Measurements from ENCODE around the gene DISC1. TPM values are rescaled to one million over a fixed set of nuclear protein-coding genes. Genes with fewer than 3 reads are reported as not detected.

Gene DISC1
- total RNA-seq, 4 donors from 2014 or later, result 7.1 to 33.4 (median 14.9) TPM

DNA sequence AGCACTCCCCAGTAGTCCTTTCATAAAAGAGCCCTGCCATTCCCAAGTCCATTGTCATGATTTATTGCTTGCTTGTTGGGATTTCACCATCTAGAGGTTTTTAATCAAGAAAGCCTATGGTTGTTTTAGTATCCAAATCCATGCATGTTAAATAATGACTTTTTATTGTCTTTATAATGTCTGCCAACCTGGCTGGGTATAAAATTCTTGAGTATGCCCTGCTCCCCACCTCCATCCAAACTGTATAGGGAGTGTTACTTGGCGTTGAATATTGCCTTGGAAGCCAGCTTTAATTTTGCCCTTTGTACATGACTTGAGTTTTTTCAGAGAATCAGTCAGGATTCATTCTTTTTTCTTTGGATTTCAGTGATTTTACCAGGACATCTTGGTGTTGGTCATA, 44.2 kb downstream of the DISC1 start:
- intact Hi-C loops (cut with DNase I; ENCODE audit: low total_unique reads), result no loop called here
- Histone ChIP-seq H3K9me3 (no peaks in the 10 kb centered on the region), H3K36me3 (no peaks in the 10 kb centered on the region), H3K4me1 (no peaks in the 10 kb centered on the region), H3K4me3 (no peak overlapping the region), H3K27ac (no peak overlapping the region), H3K27me3 (no peaks in the 10 kb centered on the region)
- TF ChIP-seq, protein P1, sequence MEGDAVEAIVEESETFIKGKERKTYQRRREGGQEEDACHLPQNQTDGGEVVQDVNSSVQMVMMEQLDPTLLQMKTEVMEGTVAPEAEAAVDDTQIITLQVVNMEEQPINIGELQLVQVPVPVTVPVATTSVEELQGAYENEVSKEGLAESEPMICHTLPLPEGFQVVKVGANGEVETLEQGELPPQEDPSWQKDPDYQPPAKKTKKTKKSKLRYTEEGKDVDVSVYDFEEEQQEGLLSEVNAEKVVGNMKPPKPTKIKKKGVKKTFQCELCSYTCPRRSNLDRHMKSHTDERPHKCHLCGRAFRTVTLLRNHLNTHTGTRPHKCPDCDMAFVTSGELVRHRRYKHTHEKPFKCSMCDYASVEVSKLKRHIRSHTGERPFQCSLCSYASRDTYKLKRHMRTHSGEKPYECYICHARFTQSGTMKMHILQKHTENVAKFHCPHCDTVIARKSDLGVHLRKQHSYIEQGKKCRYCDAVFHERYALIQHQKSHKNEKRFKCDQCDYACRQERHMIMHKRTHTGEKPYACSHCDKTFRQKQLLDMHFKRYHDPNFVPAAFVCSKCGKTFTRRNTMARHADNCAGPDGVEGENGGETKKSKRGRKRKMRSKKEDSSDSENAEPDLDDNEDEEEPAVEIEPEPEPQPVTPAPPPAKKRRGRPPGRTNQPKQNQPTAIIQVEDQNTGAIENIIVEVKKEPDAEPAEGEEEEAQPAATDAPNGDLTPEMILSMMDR (IDR thresholded peaks at IDR 0.05), result no peak
- TF ChIP-seq POLR2A (IDR thresholded peaks at IDR 0.05), result no peak
- DNase-seq, result no peak

DNA sequence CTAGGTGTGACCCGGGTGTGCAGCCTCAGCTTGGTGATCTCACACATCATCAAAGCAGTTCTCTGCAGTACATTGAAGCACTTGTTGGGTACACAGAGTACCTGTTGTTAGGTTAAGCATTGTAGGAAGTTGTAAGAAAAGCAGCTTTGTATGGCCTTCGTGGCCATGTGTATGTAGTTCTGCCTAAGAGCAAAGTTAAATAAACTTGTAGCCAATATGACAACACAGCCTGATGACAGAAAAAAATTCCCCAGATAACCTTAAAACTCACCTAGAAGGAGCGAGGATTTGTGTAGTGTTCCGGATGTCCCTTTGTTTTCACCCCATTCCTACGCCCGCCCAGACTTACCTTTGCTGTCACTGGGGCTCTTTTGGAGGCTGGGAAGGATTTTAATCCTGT, 48.0 kb downstream of the DISC1 start:
- TF ChIP-seq, protein P1 (IDR thresholded peaks at IDR 0.05), result no peak
- TF ChIP-seq POLR2A (IDR thresholded peaks at IDR 0.05), result no peak
- intact Hi-C loops (cut with DNase I; ENCODE audit: low total_unique reads), result no loop called here
- no peak overlapping the region for H3K27ac ChIP-seq
- no peaks in the 10 kb centered on the region for H3K27me3 ChIP-seq
- H3K9me3 ChIP-seq, result no peaks in the 10 kb centered on the region
- no peak overlapping the region for H3K4me3 ChIP-seq
- no peaks in the 10 kb centered on the region for H3K4me1 ChIP-seq
- H3K36me3 ChIP-seq, result no peaks in the 10 kb centered on the region
- DNase-seq, result no peak

DNA sequence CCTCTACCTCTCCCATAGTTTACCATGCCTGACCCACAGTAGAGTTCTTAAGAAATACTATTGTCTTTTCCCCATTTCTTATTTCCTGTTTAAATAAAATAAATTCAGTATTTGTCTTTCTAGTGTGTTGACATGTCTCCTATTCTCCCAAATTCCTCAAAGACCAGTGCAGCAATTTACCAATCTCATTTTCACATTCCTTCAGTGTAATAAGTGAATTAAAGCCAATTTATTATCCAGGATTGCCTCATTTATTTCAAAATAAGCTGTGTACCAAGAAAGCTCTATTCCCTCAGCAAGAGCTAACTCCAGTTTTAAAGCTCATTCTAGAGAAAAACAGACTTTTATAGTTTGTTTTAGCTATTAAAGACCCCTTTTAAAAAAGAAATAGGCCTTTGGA, 49.9 kb downstream of the DISC1 start:
- no peak for TF ChIP-seq POLR2A (IDR thresholded peaks at IDR 0.05)
- TF ChIP-seq, protein P1 (IDR thresholded peaks at IDR 0.05), result no peak

DNA sequence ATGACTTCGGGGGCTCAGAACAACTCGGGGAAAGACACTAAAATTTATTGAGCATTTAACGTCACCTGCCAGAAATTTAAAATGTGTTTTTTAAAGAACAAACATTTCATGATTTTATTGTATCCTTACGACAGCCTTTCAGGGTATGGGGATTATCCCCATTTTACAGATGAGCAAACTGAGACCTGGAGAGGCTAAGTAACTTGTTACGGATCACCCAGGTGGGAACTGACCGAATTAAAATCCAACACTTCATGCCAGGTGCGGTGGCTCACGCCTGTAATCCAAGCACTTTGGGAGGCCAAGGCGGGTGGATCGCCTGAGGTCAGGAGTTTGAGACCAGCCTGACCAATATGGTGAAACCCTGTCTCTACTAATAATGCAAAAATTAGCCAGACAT, 50.9 kb downstream of the DISC1 start:
- intact Hi-C loops (cut with DNase I; ENCODE audit: low total_unique reads), result no loop called here
- DNase-seq, result no peak
- Histone ChIP-seq H3K4me1 (no peaks in the 10 kb centered on the region), H3K27me3 (no peaks in the 10 kb centered on the region), H3K36me3 (no peaks in the 10 kb centered on the region), H3K4me3 (no peak overlapping the region), H3K27ac (no peak overlapping the region), H3K9me3 (no peaks in the 10 kb centered on the region)
- TF ChIP-seq POLR2A (IDR thresholded peaks at IDR 0.05), result no peak
- TF ChIP-seq, protein P1 (IDR thresholded peaks at IDR 0.05), result no peak

More for the DNA sequence above, 49.9 kb downstream of the DISC1 start:
- H3K9me3 ChIP-seq, result no peaks in the 10 kb centered on the region
- no peak overlapping the region for H3K4me3 ChIP-seq
- no peak for DNase-seq
- intact Hi-C loops (cut with DNase I; ENCODE audit: low total_unique reads), result no loop called here
- H3K27me3 ChIP-seq, result no peaks in the 10 kb centered on the region
- H3K36me3 ChIP-seq, result no peaks in the 10 kb centered on the region
- no peaks in the 10 kb centered on the region for H3K4me1 ChIP-seq
- no peak overlapping the region for H3K27ac ChIP-seq

- H3K4me3 ChIP-seq, result no peak overlapping the region
- H3K4me1 ChIP-seq, result no peaks in the 10 kb centered on the region
- DNase-seq, result no peak
- H3K27ac ChIP-seq, result no peak overlapping the region
- H3K27me3 ChIP-seq, result no peaks in the 10 kb centered on the region
- intact Hi-C loops (cut with DNase I; ENCODE audit: low total_unique reads), result no loop called here
- TF ChIP-seq, protein P1 (IDR thresholded peaks at IDR 0.05), result no peak
- no peak for TF ChIP-seq POLR2A (IDR thresholded peaks at IDR 0.05)
- H3K36me3 ChIP-seq, result no peaks in the 10 kb centered on the region
- no peaks in the 10 kb centered on the region for H3K9me3 ChIP-seq
Observed at GRCh38 chr1:231678011-231678432, 51.4 kb downstream of the DISC1 start.

Data from uterus (tissue), 4 donors.